Lower lobe of right lung (tissue), 2 donors: ENCODE measurements around the gene ZNF362. TPM values are rescaled to one million over a fixed set of nuclear protein-coding genes. Genes with fewer than 3 reads are reported as not detected.
A peak's percentile ranks its signal among the peaks of the same experiment; 100 is the strongest.

Source experiments
- ATAC-seq, 2 donors: fragments of 200-7000 bp; cut with Tn5 transposase; one replicate each; pipeline ENCODE4 v1.9.1; 2020 to 2022; ENCODE audit warnings: mild to moderate bottlenecking in 2 of 2, moderate library complexity in 2 of 2
- DNase-seq: peaks from one replicate; pipeline ENCODE4 v3.0.0-alpha.2; 2020
- H3K27ac ChIP-seq: fragments of 200-600 bp; one replicate; pipeline ENCODE4 v1.8.0; 2022
- H3K27me3 ChIP-seq: fragments of 200-600 bp; one replicate; pipeline ENCODE4 v1.8.0; 2022; ENCODE audit warnings: low read depth
- H3K36me3 ChIP-seq: fragments of 200-600 bp; one replicate; pipeline ENCODE4 v1.8.0; 2022; ENCODE audit warnings: mild to moderate bottlenecking
- H3K4me1 ChIP-seq: fragments of 200-600 bp; one replicate; pipeline ENCODE4 v1.8.0; 2022
- H3K4me3 ChIP-seq: fragments of 200-600 bp; one replicate; pipeline ENCODE4 v1.8.0; 2022; ENCODE audit warnings: mild to moderate bottlenecking
- H3K9me3 ChIP-seq: fragments of 200-600 bp; one replicate; pipeline ENCODE4 v1.8.0; 2022
- CTCF ChIP-seq: fragments of 200-600 bp; IDR thresholded peaks from one replicate; pipeline ENCODE4 v1.8.0; 2022; ENCODE audit warnings: antibody characterized with exemption, mild to moderate bottlenecking
- intact Hi-C: fragments of 100-400 bp; cut with DNase I; formaldehyde crosslinking; loops from one replicate; pipeline ENCODE4 v1.11.0; 2022
- total RNA-seq: library from RNA; stranded (reverse); fragmentation: NEBNext Ultra II Directional; extraction: Animal tissue kit (Norgen Biotek cat#: 25700); gene quantifications from one replicate; pipeline ENCODE4 v1.2.1, GENCODE V29; 2021
- donor health status: DM: no; HTN: yes; CAD: no; lungs with severe emphysema.

The ZNF362 gene
- total RNA-seq, 1 donor from 2014 or later = 30.7 TPM

DNA sequence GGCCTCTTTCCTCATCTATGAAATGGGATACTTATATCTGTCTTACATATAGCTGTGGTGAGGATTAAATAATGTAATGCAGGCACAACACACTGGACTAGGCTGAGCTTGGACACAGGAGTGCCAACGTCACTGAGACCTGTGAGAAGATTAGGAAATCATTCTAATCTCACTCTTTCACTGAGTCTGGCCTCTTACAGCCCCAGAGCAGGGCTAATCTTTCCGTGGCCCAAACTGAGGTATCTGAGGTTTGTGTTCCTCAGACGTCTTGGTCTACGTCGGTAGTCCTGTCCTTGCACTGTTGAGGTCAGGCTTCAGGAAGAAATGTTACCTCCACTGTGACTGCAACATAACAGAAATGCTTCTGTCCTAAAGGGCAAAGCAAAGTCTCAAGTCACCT, 87.2 kb downstream of the ZNF362 start:
- Histone ChIP-seq H3K27me3 (no peaks in the 10 kb centered on the region), H3K9me3 (no peaks in the 10 kb centered on the region), H3K4me3 (no peak overlapping the region), H3K36me3 (peaks cover 5% of the 10 kb centered on the region), H3K27ac (peak overlapping the region; percentile 52), H3K4me1 (peaks cover 100% of the 10 kb centered on the region)
- no peak for DNase-seq
- ATAC-seq = peak in 1 of 2 donors; percentile 18
- intact Hi-C loops = no loop called here
- no peak for TF ChIP-seq CTCF

- Histone ChIP-seq H3K27ac (peak overlapping the region; percentile 96), H3K4me1 (peaks cover 85% of the 10 kb centered on the region), H3K4me3 (no peak overlapping the region), H3K27me3 (no peaks in the 10 kb centered on the region), H3K36me3 (peaks cover 5% of the 10 kb centered on the region), H3K9me3 (no peaks in the 10 kb centered on the region)
- intact Hi-C loops = no loop called here
- no peak for TF ChIP-seq CTCF
- DNase-seq = no peak
- ATAC-seq = no peak
These were observed 88.7 kb downstream of the ZNF362 start for GRCh38 chr1:33344896-33345560.

- no peak for ATAC-seq
- Histone ChIP-seq H3K27me3 (no peaks in the 10 kb centered on the region), H3K4me3 (peak overlapping the region; percentile 70), H3K4me1 (peaks cover 80% of the 10 kb centered on the region), H3K27ac (peak overlapping the region; percentile 96), H3K9me3 (no peaks in the 10 kb centered on the region), H3K36me3 (peaks cover 5% of the 10 kb centered on the region)
- intact Hi-C loops = no loop called here
- no peak for TF ChIP-seq CTCF
- DNase-seq = no peak
These were observed 90.2 kb downstream of the ZNF362 start for GRCh38 chr1:33346533-33346926.

- intact Hi-C loops = no loop called here
These were observed 90.8 kb downstream of the ZNF362 start for GRCh38 chr1:33346927-33347649.

GRCh38 chr1:33347650-33347992, 91.3 kb downstream of the ZNF362 start:
- Histone ChIP-seq H3K27me3 (no peaks in the 10 kb centered on the region), H3K4me1 (peaks cover 69% of the 10 kb centered on the region), H3K9me3 (no peaks in the 10 kb centered on the region), H3K36me3 (peaks cover 5% of the 10 kb centered on the region), H3K4me3 (peak overlapping the region; percentile 70), H3K27ac (peak overlapping the region; percentile 96)
- no peak for TF ChIP-seq CTCF
- DNase-seq (no peak), ATAC-seq (no peak)
- intact Hi-C loops = no loop called here

More at GRCh38 chr1:33346927-33347649, 90.8 kb downstream of the ZNF362 start:
- ATAC-seq = peak; percentile 16 to 53
- no peak for DNase-seq
- peaks cover 74% of the 10 kb centered on the region for H3K4me1 ChIP-seq
- H3K9me3 ChIP-seq = no peaks in the 10 kb centered on the region
- H3K4me3 ChIP-seq = peak overlapping the region; percentile 70
- H3K36me3 ChIP-seq = peaks cover 5% of the 10 kb centered on the region
- H3K27me3 ChIP-seq = no peaks in the 10 kb centered on the region
- H3K27ac ChIP-seq = peak overlapping the region; percentile 96
- TF ChIP-seq CTCF = no peak
